Mesothelial cell of epicardium (in vitro differentiated cells): Measurements from ENCODE around the gene GON4L. TPM values are rescaled to one million over a fixed set of nuclear protein-coding genes. Genes with fewer than 3 reads are reported as not detected.

Experiments used
- DNase-seq, 2 experiments: peaks; one replicate each; pipeline ENCODE4 v3.0.0; 2021; ENCODE audit warnings: low spot score in 2 of 2; ENCODE audit not compliant: unreplicated experiment in 2 of 2
- H3K27ac Mint-ChIP-seq: 2 replicates; pipeline ENCODE4 v1.8.0; 2021; ENCODE audit warnings: mixed read lengths
- H3K27me3 Mint-ChIP-seq: 2 replicates; pipeline ENCODE4 v1.8.0; 2021; ENCODE audit warnings: low read depth, mixed read lengths
- H3K36me3 Mint-ChIP-seq: 2 replicates; pipeline ENCODE4 v1.8.0; 2021; ENCODE audit warnings: mixed read lengths
- H3K4me1 Mint-ChIP-seq: 2 replicates; pipeline ENCODE4 v1.8.0; 2021; ENCODE audit warnings: mixed read lengths
- H3K4me3 Mint-ChIP-seq: 2 replicates; pipeline ENCODE4 v1.8.0; 2021; ENCODE audit warnings: mild to moderate bottlenecking, moderate library complexity, mixed read lengths
- H3K9me3 Mint-ChIP-seq: 2 replicates; pipeline ENCODE4 v1.8.0; 2021; ENCODE audit warnings: mixed read lengths
- total RNA-seq: library from RNA; stranded (reverse); gene quantifications from 3 replicates; pipeline ENCODE4 v1.2.1, GENCODE V29; 2021
- TF ChIP-seq, protein P1 (sequence below): fragments of 200-600 bp; sonication (generic); IDR thresholded peaks from one replicate; pipeline ENCODE4 v1.5.0; 2021; ENCODE audit warnings: antibody characterized with exemption; ENCODE audit not compliant: unreplicated experiment

Gene GON4L
- total RNA-seq, 1 donor from 2014 or later, result 70.1 TPM

DNA sequence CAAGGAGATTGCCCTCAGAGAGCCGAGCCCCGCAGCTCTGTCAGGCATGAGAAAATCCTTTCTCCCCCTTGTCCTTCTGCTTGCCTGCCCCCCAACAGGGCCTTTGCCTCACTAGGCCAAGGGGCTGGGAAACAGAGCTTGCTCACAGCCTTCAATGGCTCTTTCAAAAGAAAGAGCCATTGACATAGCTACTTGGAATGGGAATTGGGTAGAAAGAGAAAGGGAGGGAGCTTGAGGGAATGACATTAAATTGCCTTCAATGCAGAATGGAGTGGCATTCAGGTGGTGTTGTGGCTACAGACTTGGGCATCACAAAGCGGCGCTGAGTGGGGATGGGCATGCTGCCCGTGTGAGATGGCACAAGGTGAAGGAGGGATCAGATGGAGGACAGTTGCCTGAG is 15.5 kb upstream of the GON4L start:
- Mint-ChIP-seq H3K9me3 (no peaks in the 10 kb centered on the region), H3K27me3 (peaks cover 38% of the 10 kb centered on the region), H3K4me3 (no peak overlapping the region), H3K27ac (no peak overlapping the region), H3K4me1 (no peaks in the 10 kb centered on the region), H3K36me3 (no peaks in the 10 kb centered on the region)
- TF ChIP-seq, protein P1, sequence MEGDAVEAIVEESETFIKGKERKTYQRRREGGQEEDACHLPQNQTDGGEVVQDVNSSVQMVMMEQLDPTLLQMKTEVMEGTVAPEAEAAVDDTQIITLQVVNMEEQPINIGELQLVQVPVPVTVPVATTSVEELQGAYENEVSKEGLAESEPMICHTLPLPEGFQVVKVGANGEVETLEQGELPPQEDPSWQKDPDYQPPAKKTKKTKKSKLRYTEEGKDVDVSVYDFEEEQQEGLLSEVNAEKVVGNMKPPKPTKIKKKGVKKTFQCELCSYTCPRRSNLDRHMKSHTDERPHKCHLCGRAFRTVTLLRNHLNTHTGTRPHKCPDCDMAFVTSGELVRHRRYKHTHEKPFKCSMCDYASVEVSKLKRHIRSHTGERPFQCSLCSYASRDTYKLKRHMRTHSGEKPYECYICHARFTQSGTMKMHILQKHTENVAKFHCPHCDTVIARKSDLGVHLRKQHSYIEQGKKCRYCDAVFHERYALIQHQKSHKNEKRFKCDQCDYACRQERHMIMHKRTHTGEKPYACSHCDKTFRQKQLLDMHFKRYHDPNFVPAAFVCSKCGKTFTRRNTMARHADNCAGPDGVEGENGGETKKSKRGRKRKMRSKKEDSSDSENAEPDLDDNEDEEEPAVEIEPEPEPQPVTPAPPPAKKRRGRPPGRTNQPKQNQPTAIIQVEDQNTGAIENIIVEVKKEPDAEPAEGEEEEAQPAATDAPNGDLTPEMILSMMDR, result no peak
- DNase-seq, result no peak

DNA sequence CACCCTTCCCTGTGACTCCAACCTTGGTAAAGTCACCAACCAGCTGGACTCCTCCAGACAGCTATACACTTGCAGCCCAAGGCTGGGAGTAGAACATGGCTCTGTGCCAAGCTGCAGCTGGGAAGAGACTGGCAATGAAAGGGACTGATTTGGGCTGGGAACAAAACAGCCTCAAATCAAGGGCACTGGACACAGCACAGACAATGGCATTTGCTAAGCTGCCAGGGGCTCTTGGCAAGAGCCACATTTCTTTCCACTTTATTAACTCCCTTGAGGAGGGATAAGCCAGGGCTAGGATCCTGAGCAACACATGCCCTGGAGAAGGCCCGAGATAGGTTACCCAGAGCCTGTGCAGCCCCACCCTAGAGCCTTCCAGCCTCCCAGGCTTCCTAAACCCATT is 14.4 kb upstream of the GON4L start:
- TF ChIP-seq, protein P1, result no peak
- Mint-ChIP-seq H3K9me3 (no peaks in the 10 kb centered on the region), H3K4me1 (no peaks in the 10 kb centered on the region), H3K4me3 (no peak overlapping the region), H3K27ac (no peak overlapping the region), H3K27me3 (peaks cover 40% of the 10 kb centered on the region), H3K36me3 (no peaks in the 10 kb centered on the region)
- no peak for DNase-seq

DNA sequence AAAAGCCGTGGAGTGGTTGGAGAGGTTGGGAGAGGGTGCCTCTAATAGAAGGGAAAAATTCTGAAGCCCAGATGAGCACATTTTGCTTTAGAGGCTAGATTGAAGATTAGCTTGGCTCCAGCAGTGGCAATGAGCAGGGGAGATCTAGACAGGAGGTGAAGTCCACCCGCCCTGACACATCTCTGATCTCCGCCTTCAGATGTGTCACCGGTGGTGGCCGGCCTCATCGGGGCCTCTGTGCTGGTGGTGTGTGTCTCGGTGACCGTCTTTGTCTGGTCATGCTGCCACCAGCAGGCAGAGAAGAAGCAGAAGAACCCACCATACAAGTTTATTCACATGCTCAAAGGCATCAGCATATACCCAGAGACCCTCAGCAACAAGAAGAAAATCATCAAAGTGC is 10.8 kb upstream of the GON4L start:
- Mint-ChIP-seq H3K4me1 (no peaks in the 10 kb centered on the region), H3K9me3 (no peaks in the 10 kb centered on the region), H3K36me3 (no peaks in the 10 kb centered on the region), H3K4me3 (no peak overlapping the region), H3K27me3 (peaks cover 46% of the 10 kb centered on the region), H3K27ac (no peak overlapping the region)
- TF ChIP-seq, protein P1, result no peak
- no peak for DNase-seq

DNA sequence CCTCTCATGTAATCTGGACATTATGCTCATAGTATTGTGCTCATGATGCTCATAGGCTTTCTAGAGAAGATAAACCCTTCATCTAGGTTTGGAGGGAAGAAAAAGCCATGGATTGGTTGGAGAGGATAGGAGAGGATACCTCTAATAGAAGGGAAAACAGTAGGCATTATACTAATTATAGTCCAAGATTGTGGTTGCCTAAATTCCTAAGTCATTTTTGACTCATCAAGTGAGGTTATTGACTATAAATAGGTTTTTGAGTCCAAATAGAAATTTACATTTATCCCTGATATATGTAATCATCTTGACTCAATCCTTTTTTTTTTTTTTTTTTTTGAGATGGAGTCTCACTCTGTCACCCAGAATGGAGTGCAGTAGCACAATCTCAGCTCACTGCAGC is 7.4 kb upstream of the GON4L start:
- DNase-seq, result no peak
- H3K27me3 Mint-ChIP-seq, result peaks cover 43% of the 10 kb centered on the region
- H3K4me3 Mint-ChIP-seq, result no peak overlapping the region
- no peaks in the 10 kb centered on the region for H3K4me1 Mint-ChIP-seq
- no peaks in the 10 kb centered on the region for H3K36me3 Mint-ChIP-seq
- H3K9me3 Mint-ChIP-seq, result no peaks in the 10 kb centered on the region
- TF ChIP-seq, protein P1, result no peak
- H3K27ac Mint-ChIP-seq, result no peak overlapping the region

DNA sequence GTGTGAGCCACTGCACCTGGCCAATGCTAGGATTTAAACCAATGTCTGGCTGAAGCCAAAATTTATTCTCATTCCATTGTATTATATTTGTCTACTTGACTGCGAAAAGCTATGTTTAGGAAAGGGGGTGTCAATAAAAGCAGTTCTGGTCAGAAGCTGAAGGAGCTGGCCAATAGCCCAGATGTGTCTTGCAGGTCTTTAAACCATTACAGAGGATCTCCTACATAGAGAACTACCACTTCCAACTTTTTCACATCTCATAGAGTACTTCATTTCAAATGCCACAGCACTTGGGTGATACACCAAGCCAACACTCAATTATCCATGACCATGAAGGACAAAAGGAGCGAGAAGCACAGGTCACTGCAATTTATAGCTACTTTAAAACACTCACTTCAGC is 4.9 kb upstream of the GON4L start:
- no peak for DNase-seq
- TF ChIP-seq, protein P1, result no peak
- peaks cover 30% of the 10 kb centered on the region for H3K27me3 Mint-ChIP-seq
- H3K36me3 Mint-ChIP-seq, result no peaks in the 10 kb centered on the region
- no peak overlapping the region for H3K27ac Mint-ChIP-seq
- H3K4me1 Mint-ChIP-seq, result peaks cover 4% of the 10 kb centered on the region
- no peaks in the 10 kb centered on the region for H3K9me3 Mint-ChIP-seq
- H3K4me3 Mint-ChIP-seq, result no peak overlapping the region

DNA sequence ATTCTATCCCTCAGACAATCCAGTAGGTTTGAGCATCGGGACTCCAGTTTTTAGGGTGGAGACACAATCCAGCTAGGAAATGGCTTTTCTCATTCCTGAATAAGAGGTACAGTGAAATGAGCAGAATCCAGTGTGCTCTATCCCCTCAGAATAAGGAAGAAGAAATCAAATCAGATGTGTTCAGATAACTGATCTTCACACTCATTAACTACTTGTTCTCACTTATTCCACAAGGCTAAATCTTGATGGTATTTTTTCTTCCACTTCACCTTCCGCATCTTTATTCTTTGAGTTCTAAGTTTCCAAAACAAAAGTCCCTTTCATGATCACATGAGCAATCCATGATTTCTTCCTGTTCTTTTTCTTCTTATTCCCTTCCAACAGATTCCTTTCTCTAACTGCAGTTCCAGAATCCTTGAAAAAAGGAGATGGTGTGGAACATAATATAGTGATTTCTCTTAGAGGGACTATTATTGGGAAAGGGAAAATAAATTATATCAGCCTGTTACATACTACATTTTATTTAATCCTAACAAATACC is 4.0 kb upstream of the GON4L start:
- TF ChIP-seq, protein P1, result no peak
- H3K36me3 Mint-ChIP-seq, result no peaks in the 10 kb centered on the region
- peaks cover 12% of the 10 kb centered on the region for H3K4me1 Mint-ChIP-seq
- H3K27ac Mint-ChIP-seq, result no peak overlapping the region
- DNase-seq, result no peak
- no peaks in the 10 kb centered on the region for H3K9me3 Mint-ChIP-seq
- no peak overlapping the region for H3K4me3 Mint-ChIP-seq
- peaks cover 30% of the 10 kb centered on the region for H3K27me3 Mint-ChIP-seq
